DOHH2 (cell line): ENCODE measurements around the gene LYZL1.

Source experiments
- H3F3A ChIP-seq: fragments of 200-600 bp; sonication (generic), shearing (Covaris generic); 2 replicates; pipeline ENCODE4 v1.6.0; 2016; ENCODE audit warnings: antibody characterized with exemption, mild to moderate bottlenecking; ENCODE audit not compliant: control insufficient read depth, insufficient read depth
- H3K27ac ChIP-seq: fragments of 200-600 bp; sonication (generic); 2 replicates; pipeline ENCODE4 v1.5.1; 2014; ENCODE audit warnings: low read depth, mild to moderate bottlenecking, low read length, moderate library complexity
- H3K27me3 ChIP-seq: fragments of 200-600 bp; sonication (generic); 2 replicates; pipeline ENCODE4 v1.6.1; 2014; ENCODE audit warnings: mild to moderate bottlenecking, low read length, mixed read lengths; ENCODE audit not compliant: control insufficient read depth
- H3K36me3 ChIP-seq: fragments of 200-600 bp; sonication (generic); 2 replicates; pipeline ENCODE4 v1.6.1; 2014; ENCODE audit warnings: mild to moderate bottlenecking, low read length, moderate library complexity, mixed read lengths; ENCODE audit not compliant: control insufficient read depth
- H3K4me1 ChIP-seq: fragments of 200-600 bp; sonication (generic); 2 replicates; pipeline ENCODE4 v1.6.1; 2014; ENCODE audit warnings: mild to moderate bottlenecking, low read length, mixed read lengths; ENCODE audit not compliant: control insufficient read depth
- H3K4me2 ChIP-seq: fragments of 200-600 bp; sonication (generic); 2 replicates; pipeline ENCODE4 v1.6.0; 2014; ENCODE audit warnings: mild to moderate bottlenecking, low read length, moderate library complexity
- H3K4me3 ChIP-seq: fragments of 200-600 bp; sonication (generic); 2 replicates; pipeline ENCODE4 v1.5.1; 2014; ENCODE audit warnings: mild to moderate bottlenecking, low read length, mixed read lengths
- H3K79me2 ChIP-seq: fragments of 200-600 bp; sonication (generic); 2 replicates; pipeline ENCODE4 v1.6.1; 2014; ENCODE audit warnings: mild to moderate bottlenecking, low read length, mixed read lengths; ENCODE audit not compliant: control insufficient read depth
- H3K9me2 ChIP-seq: fragments of 200-600 bp; sonication (generic); replicated peaks from 2 replicates; pipeline ENCODE4 v1.6.1; 2014; ENCODE audit warnings: mild to moderate bottlenecking, low read length, mixed read lengths; ENCODE audit not compliant: control insufficient read depth
- H3K9me3 ChIP-seq: fragments of 200-600 bp; sonication (generic); 2 replicates; pipeline ENCODE4 v1.6.1; 2014; ENCODE audit warnings: antibody characterized with exemption, low read length, mixed read lengths; ENCODE audit not compliant: control insufficient read depth, insufficient read depth
- H4K20me1 ChIP-seq: fragments of 200-600 bp; sonication (generic); 2 replicates; pipeline ENCODE4 v1.6.0; 2014; ENCODE audit warnings: low read depth, mild to moderate bottlenecking, antibody characterized with exemption, low read length, moderate library complexity; ENCODE audit not compliant: control insufficient read depth, insufficient read depth
- EZH2phosphoT487 ChIP-seq: fragments of 200-600 bp; sonication (generic); IDR thresholded peaks from 2 replicates; pipeline ENCODE4 v1.6.1; 2017; ENCODE audit warnings: borderline replicate concordance, mild to moderate bottlenecking, antibody characterized with exemption, low read length, moderate library complexity, mixed read lengths
- TF ChIP-seq, protein P1 (sequence below): fragments of 200-600 bp; sonication (generic); IDR thresholded peaks from one replicate; pipeline ENCODE4 v1.5.1; 2014; ENCODE audit warnings: antibody characterized with exemption, mild to moderate bottlenecking, low read depth, low read length; ENCODE audit not compliant: poor library complexity, severe bottlenecking

LYZL1 gene

DNA sequence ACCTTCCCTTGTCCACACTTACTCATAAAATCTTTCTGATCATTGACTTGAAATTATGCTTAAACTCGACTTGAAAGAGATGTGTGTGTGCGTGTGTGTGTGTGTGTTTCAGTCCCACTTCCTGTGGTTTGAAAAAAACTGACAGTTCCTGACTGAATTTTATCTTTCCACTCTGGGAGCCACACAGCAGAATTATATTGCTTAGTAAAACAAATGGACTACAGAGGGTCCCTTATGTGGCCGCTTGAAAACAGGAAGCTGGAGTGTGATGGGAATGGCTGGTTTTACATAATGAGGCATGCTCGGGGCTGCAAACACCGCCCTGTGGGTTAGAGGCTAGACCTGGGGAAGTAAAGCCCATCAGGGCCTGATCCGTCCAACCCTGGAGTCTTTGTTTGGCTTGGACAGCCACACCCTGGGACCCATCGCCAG is 54.8 kb downstream of the LYZL1 start:
- Histone ChIP-seq H4K20me1 (no peaks in the 10 kb centered on the region), H3K9me2 (no peaks in the 10 kb centered on the region), H3K27me3 (no peaks in the 10 kb centered on the region), H3K79me2 (no peaks in the 10 kb centered on the region), H3K4me3 (no peak overlapping the region), H3F3A (no peaks in the 10 kb centered on the region), H3K27ac (no peak overlapping the region), H3K36me3 (no peaks in the 10 kb centered on the region), H3K4me1 (no peaks in the 10 kb centered on the region), H3K9me3 (peaks cover 5% of the 10 kb centered on the region; the same call in 1 of the 2 replicates), H3K4me2 (no peak overlapping the region)
- no peak for TF ChIP-seq EZH2phosphoT487
- TF ChIP-seq, protein P1, sequence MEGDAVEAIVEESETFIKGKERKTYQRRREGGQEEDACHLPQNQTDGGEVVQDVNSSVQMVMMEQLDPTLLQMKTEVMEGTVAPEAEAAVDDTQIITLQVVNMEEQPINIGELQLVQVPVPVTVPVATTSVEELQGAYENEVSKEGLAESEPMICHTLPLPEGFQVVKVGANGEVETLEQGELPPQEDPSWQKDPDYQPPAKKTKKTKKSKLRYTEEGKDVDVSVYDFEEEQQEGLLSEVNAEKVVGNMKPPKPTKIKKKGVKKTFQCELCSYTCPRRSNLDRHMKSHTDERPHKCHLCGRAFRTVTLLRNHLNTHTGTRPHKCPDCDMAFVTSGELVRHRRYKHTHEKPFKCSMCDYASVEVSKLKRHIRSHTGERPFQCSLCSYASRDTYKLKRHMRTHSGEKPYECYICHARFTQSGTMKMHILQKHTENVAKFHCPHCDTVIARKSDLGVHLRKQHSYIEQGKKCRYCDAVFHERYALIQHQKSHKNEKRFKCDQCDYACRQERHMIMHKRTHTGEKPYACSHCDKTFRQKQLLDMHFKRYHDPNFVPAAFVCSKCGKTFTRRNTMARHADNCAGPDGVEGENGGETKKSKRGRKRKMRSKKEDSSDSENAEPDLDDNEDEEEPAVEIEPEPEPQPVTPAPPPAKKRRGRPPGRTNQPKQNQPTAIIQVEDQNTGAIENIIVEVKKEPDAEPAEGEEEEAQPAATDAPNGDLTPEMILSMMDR: no peak

DNA sequence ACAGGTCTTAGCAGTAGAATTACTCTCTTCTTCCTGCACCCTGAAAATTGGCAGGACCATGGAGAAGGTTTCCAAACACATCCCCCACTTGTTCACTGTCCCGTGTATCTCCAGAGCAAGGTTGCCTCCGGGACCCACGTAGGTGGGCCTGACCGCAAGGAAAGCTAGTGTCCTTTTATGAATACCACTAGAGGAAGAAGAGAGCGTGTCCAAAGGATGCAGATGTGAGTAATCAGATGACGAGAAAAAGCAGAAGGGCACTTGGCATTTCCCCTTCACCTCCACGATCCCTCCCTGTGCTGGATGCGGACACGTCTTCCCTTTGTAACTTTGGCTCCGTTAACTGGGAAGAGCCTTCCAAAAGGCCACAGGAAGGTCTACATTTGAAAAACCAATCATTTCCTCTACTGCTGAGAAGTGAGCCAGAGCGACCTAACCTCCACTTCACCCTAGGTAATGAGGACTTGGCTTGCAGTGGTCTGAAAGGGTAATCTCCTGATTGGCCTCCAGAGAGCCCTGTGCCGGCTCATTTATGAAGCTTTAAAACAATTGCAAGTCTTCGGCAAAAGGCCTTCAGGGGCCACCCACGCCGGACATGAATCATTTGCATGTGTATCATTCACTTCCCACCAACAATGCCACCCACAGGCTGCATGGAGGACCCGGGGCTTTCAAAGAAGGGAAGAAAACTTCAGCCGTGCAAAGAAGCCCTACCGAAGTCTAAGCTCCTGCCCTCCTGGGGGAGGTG is 55.4 kb downstream of the LYZL1 start:
- H4K20me1 ChIP-seq: no peaks in the 10 kb centered on the region
- no peaks in the 10 kb centered on the region for H3K79me2 ChIP-seq
- TF ChIP-seq, protein P1: no peak
- no peak for TF ChIP-seq EZH2phosphoT487
- no peak overlapping the region for H3K27ac ChIP-seq
- H3K4me1 ChIP-seq: no peaks in the 10 kb centered on the region
- no peaks in the 10 kb centered on the region for H3K36me3 ChIP-seq
- H3K4me2 ChIP-seq: no peak overlapping the region
- H3K9me2 ChIP-seq: no peaks in the 10 kb centered on the region
- H3K4me3 ChIP-seq: no peak overlapping the region
- H3K27me3 ChIP-seq: no peaks in the 10 kb centered on the region
- H3K9me3 ChIP-seq: peaks cover 5% of the 10 kb centered on the region; the same call in 1 of the 2 replicates
- no peaks in the 10 kb centered on the region for H3F3A ChIP-seq

DNA sequence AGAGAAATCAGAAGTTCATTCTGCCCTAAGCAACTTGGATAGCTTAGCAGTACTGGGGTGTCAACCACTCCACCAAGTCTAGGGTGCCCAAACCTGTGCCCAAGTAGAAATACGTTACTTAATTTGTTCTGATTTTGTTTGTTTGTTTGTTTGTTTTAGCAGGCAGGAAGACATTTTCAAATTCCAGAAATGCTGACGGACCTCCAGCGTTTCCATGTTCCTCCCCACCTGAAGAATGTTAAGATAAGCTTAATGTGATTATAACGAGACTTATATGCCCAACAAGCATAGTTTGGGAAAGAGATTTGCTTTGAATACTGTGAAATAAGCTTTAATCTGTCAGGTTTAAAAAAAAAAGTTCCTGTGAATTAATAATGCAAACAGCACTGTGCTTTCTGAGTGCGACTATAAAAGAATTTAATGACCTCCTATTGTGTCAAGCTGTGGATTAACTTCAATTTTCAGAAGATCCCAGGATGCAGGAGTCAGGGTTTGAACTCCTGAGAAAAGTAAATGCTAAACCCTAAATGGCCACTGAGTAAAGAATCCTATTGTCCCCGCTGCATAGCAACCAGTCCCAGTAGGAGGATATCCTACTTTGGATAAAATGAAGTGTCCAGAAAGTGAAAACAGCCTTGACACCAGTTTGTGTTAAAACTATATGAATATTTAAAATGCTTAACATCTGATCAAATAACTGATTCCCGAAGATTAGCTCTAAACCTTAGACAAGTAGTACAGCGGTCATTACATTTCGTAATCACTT is 56.5 kb downstream of the LYZL1 start:
- Histone ChIP-seq H3K36me3 (no peaks in the 10 kb centered on the region), H3K4me3 (no peak overlapping the region), H4K20me1 (no peaks in the 10 kb centered on the region), H3K9me2 (no peaks in the 10 kb centered on the region), H3K9me3 (peaks cover 5% of the 10 kb centered on the region; the same call in 1 of the 2 replicates), H3F3A (no peaks in the 10 kb centered on the region), H3K79me2 (no peaks in the 10 kb centered on the region), H3K4me2 (no peak overlapping the region), H3K4me1 (no peaks in the 10 kb centered on the region), H3K27ac (no peak overlapping the region), H3K27me3 (no peaks in the 10 kb centered on the region)
- TF ChIP-seq, protein P1: no peak
- TF ChIP-seq EZH2phosphoT487: no peak
